ENCODE data around the gene ARHGAP22.

GRCh38 chr10:48634198-48634983, 29.5 kb upstream of the ARHGAP22 start:
- TF ChIP-seq POLR2A (IDR thresholded peaks at IDR 0.05): no peak
- TF ChIP-seq, protein P1, sequence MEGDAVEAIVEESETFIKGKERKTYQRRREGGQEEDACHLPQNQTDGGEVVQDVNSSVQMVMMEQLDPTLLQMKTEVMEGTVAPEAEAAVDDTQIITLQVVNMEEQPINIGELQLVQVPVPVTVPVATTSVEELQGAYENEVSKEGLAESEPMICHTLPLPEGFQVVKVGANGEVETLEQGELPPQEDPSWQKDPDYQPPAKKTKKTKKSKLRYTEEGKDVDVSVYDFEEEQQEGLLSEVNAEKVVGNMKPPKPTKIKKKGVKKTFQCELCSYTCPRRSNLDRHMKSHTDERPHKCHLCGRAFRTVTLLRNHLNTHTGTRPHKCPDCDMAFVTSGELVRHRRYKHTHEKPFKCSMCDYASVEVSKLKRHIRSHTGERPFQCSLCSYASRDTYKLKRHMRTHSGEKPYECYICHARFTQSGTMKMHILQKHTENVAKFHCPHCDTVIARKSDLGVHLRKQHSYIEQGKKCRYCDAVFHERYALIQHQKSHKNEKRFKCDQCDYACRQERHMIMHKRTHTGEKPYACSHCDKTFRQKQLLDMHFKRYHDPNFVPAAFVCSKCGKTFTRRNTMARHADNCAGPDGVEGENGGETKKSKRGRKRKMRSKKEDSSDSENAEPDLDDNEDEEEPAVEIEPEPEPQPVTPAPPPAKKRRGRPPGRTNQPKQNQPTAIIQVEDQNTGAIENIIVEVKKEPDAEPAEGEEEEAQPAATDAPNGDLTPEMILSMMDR (IDR thresholded peaks at IDR 0.05): no peak
- no peak for TF ChIP-seq POLR2AphosphoS5 (IDR thresholded peaks at IDR 0.05)

Measured in upper lobe of left lung (tissue), 4 donors.